HCT116 (cell line): Measurements from ENCODE around the gene EYA3. TPM values are rescaled to one million over a fixed set of nuclear protein-coding genes. Genes with fewer than 3 reads are reported as not detected.

Source experiments
- ATAC-seq: fragments of 200-7000 bp; cut with Tn5 transposase; 2 replicates; pipeline ENCODE4 v1.9.1; 2020; ENCODE audit warnings: mild to moderate bottlenecking, moderate library complexity
- BruUV-seq: library from RNA; stranded (reverse); fragments of 400-500 nt; replicated peaks from 2 replicates; lab custom pipeline; 2021; lab: Mats Ljungman, UMichigan
- CTCF ChIA-PET: fragments of 300-600 bp; sonication (Branson Sonifier 250); formaldehyde crosslinking; loops from one replicate; lab custom pipeline; 2021; ENCODE audit warnings: antibody characterized with exemption; lab: Charles Lee
- POLR2A ChIA-PET: fragments of 300-600, 350-600 bp; sonication (Branson Sonifier 250); formaldehyde crosslinking; loops from one replicate; lab custom pipeline; 2021; ENCODE audit warnings: antibody characterized with exemption; lab: Charles Lee
- RAD21 ChIA-PET, 2 experiments: fragments of 300-600 bp; sonication (Branson Sonifier 250); formaldehyde crosslinking; loops; one replicate each; lab custom pipeline; 2023; ENCODE audit warnings: low total read pairs in 2 of 2; ENCODE audit not compliant: uncharacterized antibody in 2 of 2, unreplicated experiment in 2 of 2, low non-redundant PET in 1 of 2; lab: Charles Lee
- DNase-seq: peaks from one replicate; pipeline ENCODE4 v3.0.0-alpha.2; 2010; ENCODE audit warnings: low read depth, low spot score
- H2AFZ ChIP-seq: fragments of 200-600 bp; shearing (Covaris generic), sonication (generic); 2 replicates; pipeline ENCODE4 v1.6.1; 2017; ENCODE audit warnings: low read depth, mixed run types, mixed read lengths, antibody characterized with exemption, low read length; ENCODE audit not compliant: poor library complexity, severe bottlenecking
- H3K27ac ChIP-seq: 2 replicates; pipeline ENCODE4 v1.5.1; 2012; ENCODE audit warnings: low read depth, low read length
- H3K27me3 ChIP-seq: fragments of 200-600 bp; sonication (generic); 2 replicates; pipeline ENCODE4 v1.6.1; 2016; ENCODE audit warnings: mixed run types, low read length, mixed read lengths; ENCODE audit not compliant: insufficient read depth
- H3K36me3 ChIP-seq, 2 experiments: fragments of 200-500 bp in 1 of 2; fragments of 200-600 bp in 1 of 2; sonication (Bioruptor generic) in 1 of 2; sonication (generic) in 1 of 2; 2 replicates each; pipeline versions ENCODE4 v1.5.1 to v1.6.1; 2014 to 2016; ENCODE audit warnings: low read length in 2 of 2, inconsistent platforms in 1 of 2, mixed read lengths in 1 of 2, mixed run types in 1 of 2; ENCODE audit not compliant: insufficient read depth in 2 of 2, control insufficient read depth in 1 of 2
- H3K4me1 ChIP-seq, 2 experiments: fragments of 200-600 bp in 1 of 2; sonication (generic) in 1 of 2; 2 replicates each; pipeline versions ENCODE4 v1.5.1 to v1.6.1; 2012 to 2017; ENCODE audit warnings: low read length in 2 of 2, inconsistent platforms in 1 of 2, mild to moderate bottlenecking in 1 of 2, mixed read lengths in 1 of 2, mixed run types in 1 of 2, moderate library complexity in 1 of 2; ENCODE audit not compliant: insufficient read depth in 2 of 2, control insufficient read depth in 1 of 2
- H3K4me2 ChIP-seq: fragments of 200-600 bp; sonication (generic); 2 replicates; pipeline ENCODE4 v1.6.1; 2017; ENCODE audit warnings: mixed run types, low read length, mixed read lengths
- H3K4me3 ChIP-seq, 2 experiments: fragments of 200-600 bp in 1 of 2; sonication (generic) in 1 of 2; replicated peaks in 1 of 2; 2 replicates each; pipeline ENCODE4 v1.5.1; 2011 to 2016; ENCODE audit warnings: low read length in 2 of 2, control low read depth in 1 of 2, low read depth in 1 of 2, mild to moderate bottlenecking in 1 of 2, mixed read lengths in 1 of 2, mixed run types in 1 of 2
- H3K79me2 ChIP-seq: fragments of 200-600 bp; sonication (generic); 2 replicates; pipeline ENCODE4 v1.6.1; 2017; ENCODE audit warnings: mild to moderate bottlenecking, mixed run types, low read length, moderate library complexity, mixed read lengths; ENCODE audit not compliant: insufficient read depth
- H3K9ac ChIP-seq: fragments of 200-600 bp; sonication (generic); 2 replicates; pipeline ENCODE4 v1.6.1; 2016; ENCODE audit warnings: low read length, mixed read lengths
- H3K9me2 ChIP-seq: fragments of 200-600 bp; sonication (generic), shearing (Covaris generic); 2 replicates; pipeline ENCODE4 v1.6.1; 2017; ENCODE audit warnings: mixed run types, mild to moderate bottlenecking, moderate library complexity; ENCODE audit not compliant: insufficient read depth
- H3K9me3 ChIP-seq, 2 experiments: fragments of 200-500 bp in 1 of 2; fragments of 200-600 bp in 1 of 2; sonication (Bioruptor generic) in 1 of 2; sonication (generic) in 1 of 2; 2 replicates each; pipeline ENCODE4 v1.6.1; 2014 to 2017; ENCODE audit warnings: low read length in 2 of 2, mixed read lengths in 2 of 2, inconsistent platforms in 1 of 2, low read depth in 1 of 2, mild to moderate bottlenecking in 1 of 2, mixed run types in 1 of 2, moderate library complexity in 1 of 2; ENCODE audit not compliant: control insufficient read depth in 1 of 2, insufficient read depth in 1 of 2
- H4K20me1 ChIP-seq: fragments of 200-600 bp; sonication (generic), shearing (Covaris generic); 2 replicates; pipeline ENCODE4 v1.6.1; 2017; ENCODE audit warnings: mixed run types, mild to moderate bottlenecking, moderate library complexity; ENCODE audit not compliant: insufficient read depth
- CBX3 ChIP-seq: IDR thresholded peaks from 2 replicates; pipeline ENCODE4 v1.6.1; 2012; ENCODE audit warnings: low read depth
- EGR1 ChIP-seq: IDR thresholded peaks from 2 replicates; pipeline ENCODE4 v1.6.1; 2012; ENCODE audit warnings: low read depth
- ELF1 ChIP-seq: IDR thresholded peaks from 2 replicates; pipeline ENCODE4 v1.6.1; 2012; ENCODE audit warnings: low read depth, borderline replicate concordance
- EZH2phosphoT487 ChIP-seq: fragments of 200-600 bp; IDR thresholded peaks from 2 replicates; pipeline ENCODE4 v1.6.1; 2018; ENCODE audit warnings: antibody characterized with exemption, borderline replicate concordance
- FOSL1 ChIP-seq: IDR thresholded peaks from 2 replicates; pipeline ENCODE4 v1.6.1; 2012; ENCODE audit warnings: low read depth
- JUND ChIP-seq: IDR thresholded peaks from 2 replicates; pipeline ENCODE4 v1.6.1; 2012
- MAX ChIP-seq: IDR thresholded peaks from 2 replicates; pipeline ENCODE4 v1.6.1; 2012
- RAD21 ChIP-seq: IDR thresholded peaks from 2 replicates; pipeline ENCODE4 v1.6.1; 2012; ENCODE audit warnings: low read depth, mild to moderate bottlenecking
- REST ChIP-seq: IDR thresholded peaks from 2 replicates; pipeline ENCODE4 v1.6.1; 2012; ENCODE audit warnings: low read depth
- SIN3A ChIP-seq: IDR thresholded peaks from 2 replicates; pipeline ENCODE4 v1.6.1; 2012; ENCODE audit warnings: low read depth
- SP1 ChIP-seq: IDR thresholded peaks from 2 replicates; pipeline ENCODE4 v1.6.1; 2012; ENCODE audit warnings: low read depth
- SRF ChIP-seq: IDR thresholded peaks from 2 replicates; pipeline ENCODE4 v1.6.1; 2012; ENCODE audit warnings: low read depth
- TCF7L2 ChIP-seq: IDR thresholded peaks from 2 replicates; pipeline ENCODE4 v1.7.0; 2011; ENCODE audit warnings: borderline replicate concordance, inconsistent platforms; ENCODE audit not compliant: insufficient read depth, insufficient read length; ENCODE audit errors: extremely low read depth
- YY1 ChIP-seq: IDR thresholded peaks from 2 replicates; pipeline ENCODE4 v1.6.1; 2011; ENCODE audit warnings: low read length, low read depth, moderate library complexity, mild to moderate bottlenecking; ENCODE audit not compliant: insufficient replicate concordance; ENCODE audit errors: extremely low read depth
- ZBTB33 ChIP-seq: IDR thresholded peaks from 2 replicates; pipeline ENCODE4 v1.6.1; 2011; ENCODE audit warnings: mild to moderate bottlenecking, low read length, moderate library complexity; ENCODE audit not compliant: insufficient replicate concordance; ENCODE audit errors: extremely low read depth
- ZFX ChIP-seq: fragments of 450-650 bp; IDR thresholded peaks from 2 replicates; pipeline ENCODE4 v1.6.1; 2017
- ZNF274 ChIP-seq: fragments of 200-500 bp; sonication (Bioruptor generic); IDR thresholded peaks from 2 replicates; pipeline ENCODE4 v1.6.1; 2014; ENCODE audit warnings: mild to moderate bottlenecking, low read depth, low read length, inconsistent platforms
- intact Hi-C: fragments of 100-400 bp; cut with micrococcal nuclease; formaldehyde crosslinking; loops from 2 replicates; pipeline ENCODE4 v1.10.0; 2022
- total RNA-seq: library from RNA; stranded (reverse); gene quantifications from one replicate; pipeline ENCODE4 v1.2.1, GENCODE V29; 2021; ENCODE audit not compliant: unreplicated experiment
- TF ChIP-seq, protein P1 (sequence below), 3 experiments: fragments of 200-600 bp in 1 of 3; sonication (generic) in 1 of 3; IDR thresholded peaks in 2 of 3; conservative IDR thresholded peaks in 1 of 3; 2 replicates each; pipeline ENCODE4 v1.5.1; 2012 to 2017; ENCODE audit warnings: low read depth in 2 of 3, low read length in 2 of 3, antibody characterized with exemption in 1 of 3, borderline replicate concordance in 1 of 3, control low read depth in 1 of 3, mild to moderate bottlenecking in 1 of 3, mixed read lengths in 1 of 3, mixed run types in 1 of 3, moderate library complexity in 1 of 3; ENCODE audit not compliant: insufficient read depth in 1 of 3

EYA3 gene
- total RNA-seq, 1 experiment from 2014 or later, result 25.9 TPM

DNA sequence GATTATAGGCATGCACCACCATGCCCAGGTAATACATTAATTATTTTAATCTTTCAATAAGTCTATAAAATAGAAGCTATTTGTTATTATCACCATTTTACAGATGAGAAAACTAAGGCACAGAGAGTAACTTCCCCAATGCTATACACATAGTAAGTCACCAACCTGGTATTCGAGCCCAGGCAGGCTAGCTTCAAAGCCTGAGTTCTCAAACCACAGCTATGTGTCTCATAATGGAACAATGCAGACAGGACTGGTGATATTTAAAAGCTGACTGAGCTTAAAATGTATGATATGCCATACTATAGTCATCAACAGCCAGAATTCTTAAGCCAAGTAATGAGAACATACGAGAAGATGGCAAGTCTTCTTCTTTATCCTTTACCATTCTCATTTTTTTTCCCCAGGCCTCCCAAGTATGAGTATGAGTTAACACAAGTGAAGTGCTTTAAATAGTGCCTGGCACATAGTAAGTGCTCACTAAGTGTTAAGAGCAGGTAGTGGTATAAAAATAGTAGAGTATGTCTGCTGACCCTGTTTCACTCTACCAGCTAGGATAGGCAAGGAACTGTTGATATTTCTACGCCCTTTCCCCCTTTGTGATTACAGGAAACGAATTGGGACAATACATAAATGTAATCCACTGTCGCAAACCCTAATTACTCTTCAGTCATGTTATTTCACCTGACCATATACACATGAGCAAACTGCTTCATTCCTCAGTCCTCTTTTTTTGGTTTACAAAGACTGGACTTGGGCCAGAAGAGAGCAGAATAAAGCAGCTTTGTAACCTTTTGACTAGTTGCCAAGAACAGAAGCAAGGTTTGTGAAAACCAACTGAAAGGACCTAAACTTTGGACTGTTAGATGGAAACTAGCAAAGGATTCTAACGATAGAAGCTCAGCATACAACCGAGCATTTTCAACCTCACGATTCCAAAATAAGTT is 9.5 kb downstream of the EYA3 start:
- RAD21 ChIA-PET, result no interaction called here
- Histone ChIP-seq H3K4me3 (no peak overlapping the region), H3K9ac (no peak overlapping the region), H3K27me3 (no peaks in the 10 kb centered on the region), H3K79me2 (peaks cover 85% of the 10 kb centered on the region), H3K36me3 (no peaks in the 10 kb centered on the region; a peak in 1 of 4 replicates), H3K4me2 (peak overlapping the region; percentile 5; the same call in 1 of the 2 replicates), H3K4me1 (peaks cover 7 to 16% of the 10 kb centered on the region in 2 experiments), H3K9me2 (no peaks in the 10 kb centered on the region), H4K20me1 (no peaks in the 10 kb centered on the region), H3K27ac (no peak overlapping the region; the same call in 1 of the 2 replicates), H3K9me3 (no peaks in the 10 kb centered on the region), H2AFZ (no peak overlapping the region)
- intact Hi-C loops, result no loop called here
- POLR2A ChIA-PET, result no interaction called here
- CTCF ChIA-PET, result interaction anchor here (0.6 to 1.9 kb wide), 4 partner anchors 9 to 130 kb away, joined by 3 to 7 read pairs (median 4); partner anchors contain the start of gene EYA3
- ATAC-seq (peak; percentile 75), DNase-seq (peak; percentile 8)
- no TSS peak for BruUV-seq
- TF ChIP-seq SP1, result no peak
- no peak for TF ChIP-seq ELF1
- no peak for TF ChIP-seq EGR1
- TF ChIP-seq SIN3A, result no peak
- no peak for TF ChIP-seq MAX
- TF ChIP-seq TCF7L2, result no peak
- TF ChIP-seq JUND, result no peak
- no peak for TF ChIP-seq SRF
- no peak for TF ChIP-seq ZNF274
- TF ChIP-seq YY1, result no peak
- TF ChIP-seq FOSL1, result no peak
- TF ChIP-seq ZFX, result no peak
- no peak for TF ChIP-seq ZBTB33
- no peak for TF ChIP-seq CBX3
- no peak for TF ChIP-seq REST
- TF ChIP-seq, protein P1, sequence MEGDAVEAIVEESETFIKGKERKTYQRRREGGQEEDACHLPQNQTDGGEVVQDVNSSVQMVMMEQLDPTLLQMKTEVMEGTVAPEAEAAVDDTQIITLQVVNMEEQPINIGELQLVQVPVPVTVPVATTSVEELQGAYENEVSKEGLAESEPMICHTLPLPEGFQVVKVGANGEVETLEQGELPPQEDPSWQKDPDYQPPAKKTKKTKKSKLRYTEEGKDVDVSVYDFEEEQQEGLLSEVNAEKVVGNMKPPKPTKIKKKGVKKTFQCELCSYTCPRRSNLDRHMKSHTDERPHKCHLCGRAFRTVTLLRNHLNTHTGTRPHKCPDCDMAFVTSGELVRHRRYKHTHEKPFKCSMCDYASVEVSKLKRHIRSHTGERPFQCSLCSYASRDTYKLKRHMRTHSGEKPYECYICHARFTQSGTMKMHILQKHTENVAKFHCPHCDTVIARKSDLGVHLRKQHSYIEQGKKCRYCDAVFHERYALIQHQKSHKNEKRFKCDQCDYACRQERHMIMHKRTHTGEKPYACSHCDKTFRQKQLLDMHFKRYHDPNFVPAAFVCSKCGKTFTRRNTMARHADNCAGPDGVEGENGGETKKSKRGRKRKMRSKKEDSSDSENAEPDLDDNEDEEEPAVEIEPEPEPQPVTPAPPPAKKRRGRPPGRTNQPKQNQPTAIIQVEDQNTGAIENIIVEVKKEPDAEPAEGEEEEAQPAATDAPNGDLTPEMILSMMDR (IDR thresholded peaks at IDR 0.05 in 2 of 3, conservative IDR thresholded peaks at IDR 0.05 in 1 of 3; ENCODE audit: borderline replicate concordance in 1 of 3, insufficient read depth in 1 of 3, low read depth in 2 of 3, low read length in 2 of 3), result no peak
- no peak for TF ChIP-seq EZH2phosphoT487
- TF ChIP-seq RAD21, result no peak
